Memory B cell (primary cell): ENCODE data around the gene GLT6D1.
"Not testable (repeated sequence)": the region's sequence is repeated elsewhere in the genome, so short reads cannot be mapped to it uniquely, and the experiment has no call there.

ENCODE experiments used
- ATAC-seq: fragments of 150-1000 bp; cut with Tn5 transposase; 2 replicates; pipeline ENCODE4 v1.10.0; 2021; ENCODE audit warnings: low read depth, mild to moderate bottlenecking, moderate library complexity
- DNase-seq, 2 donors: peaks; one replicate each; pipeline ENCODE4 v3.0.0; 2022; ENCODE audit warnings: low spot score in 2 of 2
- H3K27ac Mint-ChIP-seq: one replicate; pipeline ENCODE4 v1.8.0; 2022; ENCODE audit warnings: mild to moderate bottlenecking, moderate library complexity, mixed read lengths
- H3K27me3 Mint-ChIP-seq: one replicate; pipeline ENCODE4 v1.8.0; 2022; ENCODE audit warnings: mixed read lengths
- H3K36me3 Mint-ChIP-seq: one replicate; pipeline ENCODE4 v1.8.0; 2022; ENCODE audit warnings: mild to moderate bottlenecking, mixed read lengths
- H3K4me1 Mint-ChIP-seq: one replicate; pipeline ENCODE4 v1.8.0; 2022; ENCODE audit warnings: mixed read lengths
- H3K4me3 Mint-ChIP-seq: one replicate; pipeline ENCODE4 v1.8.0; 2022; ENCODE audit warnings: mild to moderate bottlenecking, moderate library complexity, mixed read lengths
- H3K9me3 Mint-ChIP-seq: one replicate; pipeline ENCODE4 v1.8.0; 2022; ENCODE audit warnings: mixed read lengths

The GLT6D1 gene

DNA sequence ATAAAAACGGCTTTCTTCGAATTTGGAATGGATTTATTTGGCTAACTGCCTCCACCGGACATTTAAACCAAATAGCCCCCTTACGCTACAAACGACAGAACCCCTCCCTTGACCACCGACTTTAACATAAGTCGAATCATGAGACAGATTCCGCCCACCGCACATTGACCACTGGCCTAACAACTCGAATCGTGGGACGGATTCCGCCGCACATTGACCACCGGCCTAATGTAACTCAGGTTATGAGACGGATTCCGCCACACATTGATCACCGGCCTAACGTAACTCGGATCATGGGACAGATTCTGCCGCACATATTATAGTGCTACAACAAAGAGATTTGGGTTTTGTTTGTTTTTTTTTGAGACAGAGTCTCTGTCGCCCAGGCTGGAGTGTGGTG is 21.1 kb upstream of the GLT6D1 start:
- Mint-ChIP-seq H3K27ac (no peak overlapping the region), H3K27me3 (peaks cover 12% of the 10 kb centered on the region), H3K9me3 (no peaks in the 10 kb centered on the region), H3K4me1 (no peaks in the 10 kb centered on the region), H3K4me3 (no peak overlapping the region), H3K36me3 (no peaks in the 10 kb centered on the region)
- DNase-seq (no peak), ATAC-seq (no peak)

DNA sequence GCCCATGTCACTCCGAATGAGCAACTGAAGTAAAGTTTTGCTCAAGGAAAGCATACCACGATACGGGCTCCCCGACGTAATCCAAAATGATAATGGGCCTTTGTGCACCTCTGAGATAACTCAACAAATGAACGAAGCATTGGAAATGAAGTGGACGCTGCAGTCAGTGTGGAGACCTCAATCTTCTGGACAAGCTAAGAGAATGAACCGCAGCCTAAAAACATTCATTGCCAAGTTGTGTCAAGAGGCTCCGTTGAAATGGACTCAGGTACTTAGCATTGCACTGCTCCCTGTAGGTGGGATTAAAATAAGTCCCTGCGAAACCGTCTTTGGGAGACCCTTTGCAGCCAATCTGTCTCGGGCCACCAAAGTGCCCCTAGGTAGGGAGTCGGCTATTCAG is 19.9 kb upstream of the GLT6D1 start:
- Mint-ChIP-seq H3K27ac (no peak overlapping the region), H3K9me3 (no peaks in the 10 kb centered on the region), H3K4me3 (no peak overlapping the region), H3K4me1 (no peaks in the 10 kb centered on the region), H3K36me3 (no peaks in the 10 kb centered on the region), H3K27me3 (peaks cover 14% of the 10 kb centered on the region)
- DNase-seq, result no peak
- no peak for ATAC-seq

DNA sequence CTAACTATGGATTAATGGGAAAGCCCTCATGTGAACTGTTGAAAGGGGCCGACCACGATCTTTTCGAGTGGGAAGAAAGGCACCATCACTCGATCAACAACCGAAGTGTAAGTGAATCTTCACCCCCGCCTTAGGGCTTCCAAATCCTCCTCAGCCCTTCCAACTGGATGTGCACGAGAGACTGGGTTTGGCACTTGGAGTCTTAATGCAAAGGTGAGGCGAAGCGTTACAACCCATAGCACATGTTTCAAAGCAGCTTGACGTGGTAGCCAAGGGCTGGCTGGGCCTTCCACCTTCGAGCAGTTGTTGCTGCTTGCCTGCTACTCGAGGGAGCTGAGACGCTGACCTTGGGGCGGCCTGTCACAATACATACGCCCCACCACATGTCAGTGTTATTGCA is 18.1 kb upstream of the GLT6D1 start:
- DNase-seq (no peak), ATAC-seq (no peak)
- H3K4me1 Mint-ChIP-seq, result no peaks in the 10 kb centered on the region
- no peaks in the 10 kb centered on the region for H3K9me3 Mint-ChIP-seq
- no peaks in the 10 kb centered on the region for H3K36me3 Mint-ChIP-seq
- no peak overlapping the region for H3K4me3 Mint-ChIP-seq
- peaks cover 13% of the 10 kb centered on the region for H3K27me3 Mint-ChIP-seq
- no peak overlapping the region for H3K27ac Mint-ChIP-seq

DNA sequence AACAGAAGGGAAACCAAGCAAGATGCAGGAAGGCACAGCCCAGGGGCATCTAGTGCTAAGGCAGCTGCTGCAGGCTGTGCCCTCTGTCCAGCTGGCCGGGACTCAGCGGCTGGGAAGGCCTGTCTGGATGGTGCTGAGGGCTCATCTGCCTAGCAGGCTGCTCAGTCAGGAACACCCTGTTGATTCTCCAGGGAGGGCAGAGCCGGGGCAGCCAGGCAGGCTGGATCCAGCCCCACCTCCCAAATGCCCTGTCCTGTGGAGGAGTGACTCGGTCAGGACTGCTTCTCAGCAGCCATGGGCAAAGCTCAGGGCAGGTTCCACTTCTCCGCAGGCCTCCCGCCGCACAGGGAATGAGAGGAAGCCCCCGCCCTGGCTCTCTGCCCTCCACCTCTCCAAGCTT is 16.0 kb upstream of the GLT6D1 start:
- peaks cover 12% of the 10 kb centered on the region for H3K27me3 Mint-ChIP-seq
- H3K4me1 Mint-ChIP-seq, result no peaks in the 10 kb centered on the region
- peaks cover 2% of the 10 kb centered on the region for H3K9me3 Mint-ChIP-seq
- H3K36me3 Mint-ChIP-seq, result no peaks in the 10 kb centered on the region
- H3K4me3 Mint-ChIP-seq, result no peak overlapping the region
- no peak overlapping the region for H3K27ac Mint-ChIP-seq
- DNase-seq (no peak), ATAC-seq (no peak)

DNA sequence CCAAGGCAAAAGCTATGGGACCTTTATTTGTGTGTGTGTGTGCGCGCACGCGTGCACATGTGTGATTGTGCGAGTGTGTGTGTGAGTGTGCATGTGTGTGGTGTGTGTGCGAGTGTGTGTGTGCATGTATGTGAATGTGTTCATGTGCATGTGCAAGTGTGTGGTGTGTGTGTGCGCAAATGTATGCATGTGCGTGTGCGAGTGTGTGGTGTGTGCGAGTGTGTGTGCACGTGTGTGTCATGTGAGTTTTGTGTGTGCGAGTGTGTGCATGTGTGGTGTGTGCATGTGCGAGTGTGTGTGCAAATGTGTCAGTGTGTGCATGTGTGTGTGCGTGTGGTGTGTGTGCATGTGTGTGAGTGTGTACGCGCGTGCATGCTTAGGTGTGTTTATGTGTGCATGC is 11.1 kb upstream of the GLT6D1 start:
- H3K27me3 Mint-ChIP-seq, result peaks cover 8% of the 10 kb centered on the region
- ATAC-seq, result no peak

DNA sequence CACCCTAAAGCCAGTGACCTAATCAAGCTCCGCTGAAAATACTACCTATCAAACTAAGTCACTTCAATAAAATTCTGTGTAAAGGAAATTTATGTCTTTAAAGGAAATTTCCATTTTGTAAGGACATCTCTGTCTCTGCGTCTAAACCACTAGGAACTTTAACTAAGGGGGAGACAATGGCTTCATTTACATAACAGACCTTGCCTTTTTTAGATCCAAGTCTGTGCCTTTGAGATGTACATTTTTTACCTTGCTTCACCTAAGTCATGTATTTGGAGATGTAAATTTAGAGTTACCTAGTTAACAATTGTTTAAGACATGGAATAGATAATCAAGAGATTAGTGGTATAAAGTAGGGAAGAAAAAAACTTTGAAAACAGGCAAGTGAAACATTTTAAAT is 10.2 kb upstream of the GLT6D1 start:
- H3K36me3 Mint-ChIP-seq, result peaks cover 2% of the 10 kb centered on the region
- ATAC-seq (no peak), DNase-seq (no peak)
- H3K9me3 Mint-ChIP-seq, result peaks cover 18% of the 10 kb centered on the region
- no peaks in the 10 kb centered on the region for H3K4me1 Mint-ChIP-seq
- no peak overlapping the region for H3K27ac Mint-ChIP-seq
- peaks cover 3% of the 10 kb centered on the region for H3K27me3 Mint-ChIP-seq
- H3K4me3 Mint-ChIP-seq, result no peak overlapping the region

More for the DNA sequence above, 11.1 kb upstream of the GLT6D1 start:
- H3K4me3 Mint-ChIP-seq, result no peak overlapping the region
- H3K27ac Mint-ChIP-seq, result no peak overlapping the region
- no peaks in the 10 kb centered on the region for H3K4me1 Mint-ChIP-seq
- peaks cover 9% of the 10 kb centered on the region for H3K9me3 Mint-ChIP-seq
- H3K36me3 Mint-ChIP-seq, result peaks cover 2% of the 10 kb centered on the region
- DNase-seq, result no peak

DNA sequence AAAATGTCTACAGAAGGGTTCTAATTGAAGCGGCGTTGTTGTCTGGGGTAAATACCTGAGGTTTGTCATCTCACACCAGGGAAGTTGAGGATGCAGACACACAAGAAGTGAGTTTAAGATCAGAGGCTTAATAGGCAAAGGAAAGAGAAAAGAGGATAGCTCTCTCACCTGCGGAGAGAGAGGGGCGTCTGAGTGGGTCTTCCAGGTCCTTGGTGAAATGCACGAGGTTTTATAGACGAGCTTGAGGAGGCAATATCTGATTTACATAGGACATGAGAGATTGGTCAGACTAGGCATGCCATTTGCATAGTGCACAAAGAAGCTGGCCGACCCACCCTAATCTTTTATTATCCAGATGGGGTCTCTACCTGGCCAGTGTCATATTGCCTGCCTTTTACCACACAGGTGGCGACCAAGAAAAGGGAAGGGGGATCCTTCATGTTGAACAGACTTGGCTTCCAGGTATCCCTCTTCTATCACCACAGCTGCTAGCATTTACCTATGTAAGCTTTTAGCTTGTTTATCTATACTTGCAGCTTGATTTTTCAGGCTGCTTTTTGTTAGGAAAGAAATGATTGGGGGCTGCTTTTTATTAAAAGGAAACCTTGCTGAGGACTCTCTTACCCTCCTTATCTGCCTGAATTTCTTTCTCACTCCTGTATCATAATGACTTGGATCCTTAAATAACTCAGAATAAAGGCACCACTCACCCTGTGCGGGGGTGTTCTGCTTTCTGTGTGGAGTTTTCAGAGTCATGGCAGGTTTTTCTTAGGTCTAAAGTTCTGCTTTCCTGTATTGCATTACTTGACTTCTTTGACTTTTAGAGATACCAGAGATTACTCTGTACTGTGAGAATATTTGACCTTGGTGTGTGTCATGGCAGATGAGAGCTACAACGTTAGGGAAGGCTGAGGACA is 9.4 kb upstream of the GLT6D1 start:
- Mint-ChIP-seq H3K36me3 (peaks cover 2% of the 10 kb centered on the region), H3K27ac (no peak overlapping the region), H3K4me3 (no peak overlapping the region), H3K4me1 (no peaks in the 10 kb centered on the region), H3K9me3 (peaks cover 21% of the 10 kb centered on the region), H3K27me3 (peaks cover 3% of the 10 kb centered on the region)
- ATAC-seq (no peak), DNase-seq (no peak)

DNA sequence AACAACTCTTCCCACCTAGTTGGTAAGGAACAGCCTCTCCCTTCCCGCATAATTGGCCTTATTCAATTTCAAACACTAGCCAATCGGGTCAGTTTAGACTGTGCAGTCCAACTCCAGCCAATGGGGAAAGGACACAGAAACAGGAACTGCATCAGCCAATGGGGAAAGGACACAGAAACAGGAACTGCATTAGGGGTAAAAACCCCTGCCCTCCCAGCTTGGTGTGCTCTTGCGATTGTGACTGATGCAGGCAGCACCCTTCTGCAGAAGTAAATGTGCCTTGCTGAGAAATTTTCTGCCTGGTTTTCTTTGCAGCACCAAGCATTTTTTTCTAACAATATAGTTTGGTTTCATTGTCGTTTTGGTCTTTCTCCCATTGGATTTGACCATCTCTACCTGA is 8.5 kb upstream of the GLT6D1 start:
- H3K36me3 Mint-ChIP-seq, result peaks cover 2% of the 10 kb centered on the region
- H3K4me1 Mint-ChIP-seq, result no peaks in the 10 kb centered on the region
- no peak overlapping the region for H3K4me3 Mint-ChIP-seq
- peaks cover 5% of the 10 kb centered on the region for H3K27me3 Mint-ChIP-seq
- no peak for ATAC-seq
- no peak for DNase-seq
- H3K27ac Mint-ChIP-seq, result no peak overlapping the region
- H3K9me3 Mint-ChIP-seq, result peaks cover 25% of the 10 kb centered on the region

DNA sequence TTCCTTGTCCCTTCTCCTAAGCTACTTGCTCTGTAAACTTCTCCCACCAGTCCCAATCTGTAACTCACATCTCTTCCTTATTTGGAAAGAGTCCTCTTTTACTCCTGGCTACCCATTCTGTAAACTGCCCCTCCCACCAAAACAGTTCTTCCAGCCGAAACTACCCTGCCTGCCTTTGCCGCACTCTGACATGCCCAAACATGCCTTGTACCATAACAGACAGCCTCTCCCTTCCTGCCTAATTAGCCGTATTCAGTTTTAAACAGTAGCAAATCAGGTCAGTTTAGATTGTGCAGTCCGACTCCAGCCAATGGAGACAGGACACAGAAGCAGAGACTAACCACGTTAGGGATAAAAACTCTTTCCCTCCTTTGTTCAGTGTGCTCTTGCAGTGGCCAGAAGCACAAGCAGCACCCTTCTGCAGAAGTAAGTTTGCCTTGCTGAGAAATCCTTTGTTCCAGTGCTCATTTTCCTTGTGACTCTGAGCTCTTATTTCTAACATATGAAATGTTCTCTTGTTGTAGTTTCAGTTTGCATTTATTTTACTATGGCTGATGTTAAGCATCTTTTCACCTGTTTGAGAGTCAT is 5.4 kb upstream of the GLT6D1 start:
- H3K9me3 Mint-ChIP-seq, result peaks cover 23% of the 10 kb centered on the region
- H3K4me3 Mint-ChIP-seq, result no peak overlapping the region
- no peak for DNase-seq
- ATAC-seq, result no peak
- peaks cover 2% of the 10 kb centered on the region for H3K36me3 Mint-ChIP-seq
- H3K27me3 Mint-ChIP-seq, result peaks cover 9% of the 10 kb centered on the region
- no peak overlapping the region for H3K27ac Mint-ChIP-seq
- H3K4me1 Mint-ChIP-seq, result no peaks in the 10 kb centered on the region

DNA sequence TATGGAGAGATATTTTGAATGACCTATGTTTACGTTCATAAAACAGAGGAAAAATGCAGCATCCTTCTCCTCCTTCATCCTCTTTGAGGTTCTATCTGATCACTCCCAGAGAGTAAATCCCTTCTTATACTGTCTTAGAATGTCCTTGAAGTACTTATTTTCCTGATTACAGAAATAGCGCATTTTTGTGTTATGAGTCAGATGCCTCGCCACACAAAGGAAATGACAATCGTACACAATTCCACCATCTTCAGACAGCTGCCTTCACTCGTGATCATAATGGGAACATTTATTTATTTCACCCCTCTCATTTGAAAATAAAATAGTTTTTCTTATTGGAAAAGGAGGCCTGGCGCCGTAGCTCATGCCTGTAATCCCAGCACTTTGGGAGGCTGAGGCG is 2.4 kb upstream of the GLT6D1 start:
- Mint-ChIP-seq H3K27me3 (peaks cover 16% of the 10 kb centered on the region), H3K27ac (no peak overlapping the region), H3K9me3 (peaks cover 19% of the 10 kb centered on the region), H3K4me1 (no peaks in the 10 kb centered on the region), H3K36me3 (no peaks in the 10 kb centered on the region), H3K4me3 (no peak overlapping the region)
- DNase-seq (no peak), ATAC-seq (no peak)

DNA sequence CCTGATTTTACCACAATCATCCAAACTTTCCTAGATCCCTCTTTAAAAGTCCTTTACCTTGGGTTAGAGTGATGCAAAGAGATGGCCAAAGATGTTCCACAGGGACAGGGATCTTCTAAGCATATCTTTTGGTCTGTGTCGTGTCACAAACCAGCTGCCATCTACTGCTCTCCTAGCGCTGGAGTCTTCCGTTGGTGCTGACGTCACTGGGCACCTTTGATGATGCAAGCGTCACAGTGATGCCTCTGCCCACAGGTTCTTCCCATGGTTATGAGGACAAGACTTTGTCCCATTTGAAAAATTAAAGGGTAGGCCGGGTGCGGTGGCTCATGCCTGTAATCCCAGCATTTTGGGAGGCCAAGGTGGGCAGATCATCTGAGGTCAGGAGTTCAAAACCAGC is 1.7 kb upstream of the GLT6D1 start:
- ATAC-seq (no peak), DNase-seq (no peak)
- H3K4me1 Mint-ChIP-seq, result peaks cover 2% of the 10 kb centered on the region
- no peak overlapping the region for H3K27ac Mint-ChIP-seq
- peaks cover 19% of the 10 kb centered on the region for H3K9me3 Mint-ChIP-seq
- H3K4me3 Mint-ChIP-seq, result no peak overlapping the region
- peaks cover 20% of the 10 kb centered on the region for H3K27me3 Mint-ChIP-seq
- no peaks in the 10 kb centered on the region for H3K36me3 Mint-ChIP-seq

DNA sequence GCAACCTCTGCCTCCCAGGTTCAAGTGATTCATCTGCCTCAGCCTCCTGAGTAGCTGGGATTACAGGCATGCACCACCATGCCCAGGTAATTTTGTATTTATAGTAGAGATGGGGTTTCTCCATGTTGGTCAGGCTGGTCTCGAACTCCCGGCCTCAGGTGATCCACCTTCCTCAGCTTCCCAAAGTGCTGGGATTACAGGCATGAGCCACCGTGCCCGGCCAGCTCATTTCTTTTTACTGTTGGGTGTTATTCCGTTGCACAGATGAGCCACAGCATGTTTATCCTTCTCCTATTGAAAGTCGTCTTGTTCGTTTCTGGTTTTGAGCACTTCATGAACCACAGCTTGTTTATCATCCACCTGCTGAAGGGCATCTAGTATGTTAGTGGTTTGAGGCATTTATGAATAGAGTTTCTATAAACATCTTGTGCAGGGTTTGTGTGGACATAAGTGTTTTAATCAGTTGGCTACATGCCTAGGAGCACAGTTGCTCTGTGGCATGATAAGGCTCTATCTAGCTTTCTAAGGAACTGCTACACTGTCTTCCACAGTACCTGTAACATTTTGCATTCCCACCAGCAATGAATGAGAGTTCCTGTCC is 2.3 kb downstream of the GLT6D1 start:
- not testable (repeated sequence) for H3K9me3 Mint-ChIP-seq, H3K27ac Mint-ChIP-seq, DNase-seq, H3K4me3 Mint-ChIP-seq, ATAC-seq, H3K36me3 Mint-ChIP-seq, H3K4me1 Mint-ChIP-seq
- H3K27me3 Mint-ChIP-seq, result peaks cover 25% of the 10 kb centered on the region

DNA sequence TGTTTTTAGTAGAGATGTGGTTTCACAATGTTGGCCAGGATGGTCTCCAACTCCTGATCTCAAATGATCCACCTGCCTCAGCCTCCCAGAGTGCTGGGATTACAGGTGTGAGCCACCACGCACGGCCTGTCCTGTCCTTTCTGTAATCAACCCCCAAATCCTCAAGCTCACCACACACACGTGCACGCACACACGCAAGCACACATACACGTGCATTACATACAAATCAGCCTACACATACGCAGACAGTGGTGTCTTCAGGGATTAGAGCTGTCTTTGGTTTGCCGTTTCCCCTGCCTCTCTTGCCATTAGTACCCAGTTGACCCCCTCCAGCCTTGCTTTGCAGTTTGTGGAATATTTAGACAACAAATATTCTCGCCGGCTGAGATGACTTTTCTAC is 6.5 kb downstream of the GLT6D1 start:
- no peak for ATAC-seq
- peaks cover 2% of the 10 kb centered on the region for H3K4me1 Mint-ChIP-seq
- H3K36me3 Mint-ChIP-seq, result no peaks in the 10 kb centered on the region
- no peak overlapping the region for H3K27ac Mint-ChIP-seq
- peaks cover 5% of the 10 kb centered on the region for H3K9me3 Mint-ChIP-seq
- H3K27me3 Mint-ChIP-seq, result peaks cover 21% of the 10 kb centered on the region
- no peak overlapping the region for H3K4me3 Mint-ChIP-seq
- DNase-seq, result no peak

DNA sequence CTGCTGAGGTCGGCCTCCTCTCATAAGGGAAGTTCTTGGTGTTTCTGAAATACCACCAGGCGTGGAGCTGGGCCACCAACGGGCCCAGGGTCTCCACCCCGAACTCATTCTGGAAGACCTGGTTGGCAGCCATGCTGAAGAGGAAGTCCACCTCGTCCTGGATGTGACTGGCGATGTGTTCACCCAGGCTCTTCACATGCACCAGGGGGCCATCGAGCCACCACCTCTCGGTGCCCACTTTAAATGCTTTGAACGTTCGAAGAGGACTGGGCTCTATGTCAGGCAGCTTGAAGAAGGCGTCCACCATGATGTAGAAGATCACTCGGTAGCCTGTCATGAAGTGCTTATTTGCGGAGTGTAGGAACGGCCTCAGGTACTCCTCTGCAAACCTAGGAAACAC is 15.1 kb downstream of the GLT6D1 start:
- H3K4me3 Mint-ChIP-seq, result no peak overlapping the region
- H3K27me3 Mint-ChIP-seq, result peaks cover 2% of the 10 kb centered on the region
- peaks cover 11% of the 10 kb centered on the region for H3K9me3 Mint-ChIP-seq
- no peaks in the 10 kb centered on the region for H3K4me1 Mint-ChIP-seq
- DNase-seq (no peak), ATAC-seq (no peak)
- H3K36me3 Mint-ChIP-seq, result peaks cover 2% of the 10 kb centered on the region
- H3K27ac Mint-ChIP-seq, result no peak overlapping the region
